ENCODE measurements around the gene MCM8. TPM values are rescaled to one million over a fixed set of nuclear protein-coding genes. Genes with fewer than 3 reads are reported as not detected.

The MCM8 gene
- total and polyA plus RNA-seq, 9 of the 15 experiments (the other 6 are each of a cell fraction or from before 2014, with no cell fraction given) = 4.5 to 43.8 (median 25.4) TPM

DNA sequence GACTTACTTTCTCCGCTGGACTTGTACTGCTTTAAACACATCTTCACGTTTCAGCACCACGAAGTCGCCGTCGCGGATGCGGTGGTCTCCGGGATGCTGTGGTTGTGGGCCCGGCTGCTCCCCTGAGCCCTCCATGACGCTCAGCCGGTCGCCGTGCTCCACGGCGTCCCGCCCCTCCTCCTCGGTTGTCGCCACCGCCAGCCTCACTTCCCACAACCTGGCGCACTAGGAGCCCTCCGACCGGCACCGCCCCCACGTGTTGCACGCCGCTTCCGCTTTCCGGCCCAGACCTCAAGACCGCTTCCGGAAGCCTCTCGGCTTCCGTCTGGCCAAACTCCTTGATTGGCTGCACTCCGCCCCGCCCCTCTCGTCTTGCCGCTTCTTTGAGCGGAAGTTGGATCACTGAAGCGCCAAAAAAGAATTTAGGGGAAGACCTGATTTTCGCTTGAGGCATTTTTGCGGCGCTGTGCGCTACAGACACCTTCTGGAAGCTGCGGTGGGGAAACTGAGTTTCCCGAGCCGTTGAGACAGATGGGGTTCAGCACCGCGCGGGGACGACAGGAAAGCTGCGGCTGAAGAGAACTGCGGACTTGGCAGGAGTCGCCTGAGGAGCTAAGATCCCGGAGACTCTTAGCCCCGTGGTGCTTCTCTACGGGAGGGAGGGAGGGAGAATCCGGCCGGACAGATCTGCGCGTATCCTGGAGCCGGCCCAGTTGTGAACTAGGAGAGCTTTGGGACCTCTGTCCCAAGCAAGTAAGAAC lies at the start of gene MCM8, which contains the start of gene TRMT6 (continued):
- TF ChIP-seq, protein P1, sequence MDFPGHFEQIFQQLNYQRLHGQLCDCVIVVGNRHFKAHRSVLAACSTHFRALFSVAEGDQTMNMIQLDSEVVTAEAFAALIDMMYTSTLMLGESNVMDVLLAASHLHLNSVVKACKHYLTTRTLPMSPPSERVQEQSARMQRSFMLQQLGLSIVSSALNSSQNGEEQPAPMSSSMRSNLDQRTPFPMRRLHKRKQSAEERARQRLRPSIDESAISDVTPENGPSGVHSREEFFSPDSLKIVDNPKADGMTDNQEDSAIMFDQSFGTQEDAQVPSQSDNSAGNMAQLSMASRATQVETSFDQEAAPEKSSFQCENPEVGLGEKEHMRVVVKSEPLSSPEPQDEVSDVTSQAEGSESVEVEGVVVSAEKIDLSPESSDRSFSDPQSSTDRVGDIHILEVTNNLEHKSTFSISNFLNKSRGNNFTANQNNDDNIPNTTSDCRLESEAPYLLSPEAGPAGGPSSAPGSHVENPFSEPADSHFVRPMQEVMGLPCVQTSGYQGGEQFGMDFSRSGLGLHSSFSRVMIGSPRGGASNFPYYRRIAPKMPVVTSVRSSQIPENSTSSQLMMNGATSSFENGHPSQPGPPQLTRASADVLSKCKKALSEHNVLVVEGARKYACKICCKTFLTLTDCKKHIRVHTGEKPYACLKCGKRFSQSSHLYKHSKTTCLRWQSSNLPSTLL (IDR thresholded peaks at IDR 0.05) = no peak
- no peak for TF ChIP-seq POLR3G (IDR thresholded peaks at IDR 0.05; ENCODE audit: extremely low read depth, insufficient read length, insufficient replicate concordance)
- TF ChIP-seq RB1 (IDR thresholded peaks at IDR 0.05; ENCODE audit: low read depth) = peak; percentile 38; the same call in 1 of the 2 replicates
- 0 out of 2 replicates have a peak, but pooled peaks have one; percentile 9 for TF ChIP-seq KLF16 (IDR thresholded peaks at IDR 0.05)
- peak; percentile 86 for TF ChIP-seq CREM (IDR thresholded peaks at IDR 0.05; ENCODE audit: low read depth)
- TF ChIP-seq NR2C2 (CRISPR knock-in tag; IDR thresholded peaks at IDR 0.05) = no peak
- TF ChIP-seq NR2C2 (tag; IDR thresholded peaks at IDR 0.05) = peak; percentile 42; the same call in 1 of the 2 replicates
- no peak for TF ChIP-seq PTBP1 (IDR thresholded peaks at IDR 0.05; ENCODE audit: low read depth, low read length)
- no peak for TF ChIP-seq TSC22D4 (tag; IDR thresholded peaks at IDR 0.05)
- TF ChIP-seq EGR1 (conservative IDR thresholded peaks at IDR 0.05) = peak; percentile 60; the same call in 1 of the 2 replicates
- TF ChIP-seq MTA3 (IDR thresholded peaks at IDR 0.05; ENCODE audit: borderline replicate concordance) = peak; percentile 84
- TF ChIP-seq ZNF24 (IDR thresholded peaks at IDR 0.05) = no peak
- TF ChIP-seq MXI1 (IDR thresholded peaks at IDR 0.05; ENCODE audit: low read depth, low read length) = peak; percentile 96
- TF ChIP-seq, protein P2, sequence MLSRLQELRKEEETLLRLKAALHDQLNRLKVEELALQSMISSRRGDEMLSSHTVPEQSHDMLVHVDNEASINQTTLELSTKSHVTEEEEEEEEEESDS (CRISPR knock-in tag; IDR thresholded peaks at IDR 0.05) = no peak
- TF ChIP-seq CTBP1 (IDR thresholded peaks at IDR 0.05; ENCODE audit: borderline replicate concordance) = peak; percentile 58; the same call in 1 of the 2 replicates
- TF ChIP-seq RFX1 (IDR thresholded peaks at IDR 0.05) = no peak
- TF ChIP-seq ZNF668 (CRISPR knock-in tag; IDR thresholded peaks at IDR 0.05) = no peak
- TF ChIP-seq NR2C1 (IDR thresholded peaks at IDR 0.05) = no peak
- TF ChIP-seq NR2C1 (tag; IDR thresholded peaks at IDR 0.05) = 0 out of 2 replicates have a peak, but pooled peaks have one; percentile 25
- no peak for TF ChIP-seq GTF2A2 (tag; IDR thresholded peaks at IDR 0.05)
- no peak for TF ChIP-seq MEIS2 (IDR thresholded peaks at IDR 0.05; ENCODE audit: partially characterized antibody)
- TF ChIP-seq, protein P3, sequence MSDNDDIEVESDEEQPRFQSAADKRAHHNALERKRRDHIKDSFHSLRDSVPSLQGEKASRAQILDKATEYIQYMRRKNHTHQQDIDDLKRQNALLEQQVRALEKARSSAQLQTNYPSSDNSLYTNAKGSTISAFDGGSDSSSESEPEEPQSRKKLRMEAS (CRISPR knock-in tag; IDR thresholded peaks at IDR 0.05) = peak; percentile 97
- peak; percentile 48 for TF ChIP-seq TAF9B (IDR thresholded peaks at IDR 0.05; ENCODE audit: partially characterized antibody)
